Measurements from ENCODE around the gene TNFSF15.

Gene TNFSF15

GRCh38 chr9:114775121-114775520, 30.7 kb downstream of the TNFSF15 start:
- no peak for DNase-seq (ENCODE audit: insufficient read length, low spot score)
- FAIRE-seq = no peak
- TF ChIP-seq, protein P1, sequence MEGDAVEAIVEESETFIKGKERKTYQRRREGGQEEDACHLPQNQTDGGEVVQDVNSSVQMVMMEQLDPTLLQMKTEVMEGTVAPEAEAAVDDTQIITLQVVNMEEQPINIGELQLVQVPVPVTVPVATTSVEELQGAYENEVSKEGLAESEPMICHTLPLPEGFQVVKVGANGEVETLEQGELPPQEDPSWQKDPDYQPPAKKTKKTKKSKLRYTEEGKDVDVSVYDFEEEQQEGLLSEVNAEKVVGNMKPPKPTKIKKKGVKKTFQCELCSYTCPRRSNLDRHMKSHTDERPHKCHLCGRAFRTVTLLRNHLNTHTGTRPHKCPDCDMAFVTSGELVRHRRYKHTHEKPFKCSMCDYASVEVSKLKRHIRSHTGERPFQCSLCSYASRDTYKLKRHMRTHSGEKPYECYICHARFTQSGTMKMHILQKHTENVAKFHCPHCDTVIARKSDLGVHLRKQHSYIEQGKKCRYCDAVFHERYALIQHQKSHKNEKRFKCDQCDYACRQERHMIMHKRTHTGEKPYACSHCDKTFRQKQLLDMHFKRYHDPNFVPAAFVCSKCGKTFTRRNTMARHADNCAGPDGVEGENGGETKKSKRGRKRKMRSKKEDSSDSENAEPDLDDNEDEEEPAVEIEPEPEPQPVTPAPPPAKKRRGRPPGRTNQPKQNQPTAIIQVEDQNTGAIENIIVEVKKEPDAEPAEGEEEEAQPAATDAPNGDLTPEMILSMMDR (IDR thresholded peaks at IDR 0.05; ENCODE audit: insufficient read depth, missing control alignments) = no peak

DNA sequence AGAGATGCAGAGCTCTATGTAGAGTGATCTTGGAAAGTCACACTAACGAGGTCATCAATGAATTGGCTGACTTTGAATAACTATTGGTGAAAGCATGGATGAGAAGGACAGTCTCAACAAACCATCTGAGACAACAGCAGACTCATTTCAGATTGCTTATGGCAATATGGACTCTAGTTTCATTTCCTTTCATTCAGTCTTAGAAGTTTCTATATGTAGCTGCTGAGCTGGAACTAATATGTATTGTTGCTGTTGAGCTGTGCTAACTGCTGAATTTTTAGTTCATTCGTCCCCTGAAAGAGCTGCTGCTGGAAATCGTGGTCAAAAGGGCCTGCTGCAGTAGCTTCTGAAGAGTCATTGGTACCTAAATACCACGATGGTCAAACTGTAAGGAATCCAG, 31.3 kb downstream of the TNFSF15 start:
- DNase-seq (ENCODE audit: insufficient read length, low spot score) (no peak), FAIRE-seq (no peak)
- TF ChIP-seq, protein P1 (IDR thresholded peaks at IDR 0.05; ENCODE audit: insufficient read depth, missing control alignments) = no peak

- FAIRE-seq = no peak
- no peak for DNase-seq (ENCODE audit: insufficient read length, low spot score)
- TF ChIP-seq, protein P1 (IDR thresholded peaks at IDR 0.05; ENCODE audit: insufficient read depth, missing control alignments) = no peak
These were observed 34.0 kb downstream of the TNFSF15 start for GRCh38 chr9:114771889-114772288.

DNA sequence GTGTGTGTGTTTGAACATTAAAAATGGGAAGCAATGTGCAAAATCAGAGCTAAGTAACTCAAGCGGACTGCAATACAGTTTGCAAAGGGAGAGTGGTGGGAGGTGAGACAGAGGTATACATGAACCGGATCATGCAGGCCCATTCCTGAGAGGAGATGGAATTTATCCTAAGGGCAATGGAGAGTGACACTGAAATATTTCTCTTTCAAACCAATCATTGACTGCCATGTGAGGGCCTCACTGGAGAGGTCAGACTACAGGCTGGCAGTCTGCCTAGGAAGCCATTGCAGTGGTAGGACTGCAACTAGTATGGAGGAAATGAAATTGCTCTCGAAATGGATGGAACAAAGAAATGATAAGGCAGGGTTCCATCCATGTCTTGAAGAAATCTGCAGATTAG, 34.8 kb downstream of the TNFSF15 start:
- no peak for FAIRE-seq
- DNase-seq (ENCODE audit: insufficient read length, low spot score) = no peak

GRCh38 chr9:114769624-114770023, 36.2 kb downstream of the TNFSF15 start:
- TF ChIP-seq, protein P1 (IDR thresholded peaks at IDR 0.05; ENCODE audit: insufficient read depth, missing control alignments) = no peak
- FAIRE-seq = no peak
- no peak for DNase-seq (ENCODE audit: insufficient read length, low spot score)

More for the DNA sequence above, 34.8 kb downstream of the TNFSF15 start:
- TF ChIP-seq, protein P1 (IDR thresholded peaks at IDR 0.05; ENCODE audit: insufficient read depth, missing control alignments) = no peak

GRCh38 chr9:114763220-114763619, 42.6 kb downstream of the TNFSF15 start:
- FAIRE-seq (no peak), DNase-seq (ENCODE audit: insufficient read length, low spot score) (no peak)
- TF ChIP-seq, protein P1 (IDR thresholded peaks at IDR 0.05; ENCODE audit: insufficient read depth, missing control alignments) = no peak

GRCh38 chr9:114761523-114761922, 44.3 kb downstream of the TNFSF15 start:
- DNase-seq (ENCODE audit: insufficient read length, low spot score) (no peak), FAIRE-seq (no peak)
- TF ChIP-seq, protein P1 (IDR thresholded peaks at IDR 0.05; ENCODE audit: insufficient read depth, missing control alignments) = no peak
